Testis (tissue), 2 donors: ENCODE results near the gene ACSS1.

Source experiments
- POLR2A ChIP-seq: fragments of 450-650 bp; IDR thresholded peaks from one replicate; pipeline ENCODE4 v1.6.1; 2017; ENCODE audit warnings: antibody characterized with exemption, mild to moderate bottlenecking, moderate library complexity
- TF ChIP-seq, protein P1 (sequence below), 3 experiments: fragments of 450-650 bp in 2 of 3; fragments of 200-600 bp in 1 of 3; sonication (generic) in 1 of 3; IDR thresholded peaks; one replicate each; pipeline ENCODE4 v1.5.1; 2016 to 2019; ENCODE audit warnings: antibody characterized with exemption in 3 of 3, mild to moderate bottlenecking in 2 of 3, moderate library complexity in 1 of 3

DNA sequence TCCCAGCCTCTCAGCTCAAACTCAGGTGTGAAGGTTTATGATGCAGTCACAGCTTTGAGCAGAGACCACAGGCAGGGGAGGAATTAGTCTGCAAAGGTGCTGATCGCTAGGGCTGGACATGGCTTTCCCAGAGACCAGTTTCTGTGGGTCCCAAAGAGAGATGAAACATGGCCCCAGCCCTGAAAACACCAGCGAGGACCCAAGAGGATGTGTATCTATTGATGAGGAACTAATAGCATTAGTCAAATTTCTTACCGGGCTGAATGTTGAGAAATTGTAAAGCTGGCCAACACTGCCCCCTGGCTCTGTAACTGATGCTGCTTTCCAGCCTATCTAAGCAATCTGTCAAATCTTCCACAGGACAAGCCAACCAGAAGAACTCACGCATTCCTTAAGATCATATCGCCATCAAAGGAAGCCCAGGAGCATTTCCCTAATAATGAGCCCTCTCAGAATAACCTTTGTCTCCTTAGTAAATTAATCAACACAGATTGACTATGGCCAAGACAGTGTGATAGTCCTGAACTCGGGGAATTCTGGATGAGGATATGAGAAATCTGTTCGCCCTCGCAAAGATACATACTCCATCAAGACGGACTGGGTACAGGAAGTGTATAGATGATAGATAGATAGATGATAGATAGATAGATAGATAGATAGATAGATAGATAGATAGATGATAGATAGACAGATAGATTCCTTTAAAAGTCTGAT, 7.8 kb upstream of the ACSS1 start:
- TF ChIP-seq, protein P1, sequence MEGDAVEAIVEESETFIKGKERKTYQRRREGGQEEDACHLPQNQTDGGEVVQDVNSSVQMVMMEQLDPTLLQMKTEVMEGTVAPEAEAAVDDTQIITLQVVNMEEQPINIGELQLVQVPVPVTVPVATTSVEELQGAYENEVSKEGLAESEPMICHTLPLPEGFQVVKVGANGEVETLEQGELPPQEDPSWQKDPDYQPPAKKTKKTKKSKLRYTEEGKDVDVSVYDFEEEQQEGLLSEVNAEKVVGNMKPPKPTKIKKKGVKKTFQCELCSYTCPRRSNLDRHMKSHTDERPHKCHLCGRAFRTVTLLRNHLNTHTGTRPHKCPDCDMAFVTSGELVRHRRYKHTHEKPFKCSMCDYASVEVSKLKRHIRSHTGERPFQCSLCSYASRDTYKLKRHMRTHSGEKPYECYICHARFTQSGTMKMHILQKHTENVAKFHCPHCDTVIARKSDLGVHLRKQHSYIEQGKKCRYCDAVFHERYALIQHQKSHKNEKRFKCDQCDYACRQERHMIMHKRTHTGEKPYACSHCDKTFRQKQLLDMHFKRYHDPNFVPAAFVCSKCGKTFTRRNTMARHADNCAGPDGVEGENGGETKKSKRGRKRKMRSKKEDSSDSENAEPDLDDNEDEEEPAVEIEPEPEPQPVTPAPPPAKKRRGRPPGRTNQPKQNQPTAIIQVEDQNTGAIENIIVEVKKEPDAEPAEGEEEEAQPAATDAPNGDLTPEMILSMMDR (IDR thresholded peaks at IDR 0.05), result peak; percentile 55 to 89 (median 70)
- TF ChIP-seq POLR2A, result no peak
